ENCODE measurements around the gene POLK. TPM values are rescaled to one million over a fixed set of nuclear protein-coding genes. Genes with fewer than 3 reads are reported as not detected.
"Not testable (repeated sequence)": the region's sequence is repeated elsewhere in the genome, so short reads cannot be mapped to it uniquely, and the experiment has no call there.

POLK gene
- total and polyA plus RNA-seq, 4 donors = 8.1 to 58.4 (median 27.2) TPM

- ATAC-seq (ENCODE audit: low FRiP score) (no peak), DNase-seq (no peak)
- 86 to 91% methylated on average over 2 of the region's 2 CpGs for WGBS, 2 donors
- peaks cover 4% of the 10 kb centered on the region for H3K9me3 ChIP-seq (ENCODE audit: control insufficient read depth, low read length)
- no peaks in the 10 kb centered on the region for H3K4me1 ChIP-seq (ENCODE audit: control insufficient read depth in 1 of 2, insufficient read depth in 2 of 2, low read length in 2 of 2)
- H3K27me3 ChIP-seq (ENCODE audit: control insufficient read depth in 1 of 2, insufficient read depth in 2 of 2, low read length in 1 of 2) = no peaks in the 10 kb centered on the region
- no peaks in the 10 kb centered on the region for H3K36me3 ChIP-seq (ENCODE audit: control insufficient read depth in 1 of 2, insufficient read depth in 2 of 2, low read length in 1 of 2)
- intact Hi-C loops (cut with DNase I) = no loop called here
- no peak overlapping the region for H3K27ac ChIP-seq (ENCODE audit: low read depth in 1 of 2, low read length in 2 of 2)
- H3K4me3 ChIP-seq (ENCODE audit: low read length in 2 of 2) = no peak overlapping the region
Observed at GRCh38 chr5:75473463-75473862, 38.2 kb upstream of the POLK start.

GRCh38 chr5:75475364-75475763, 36.3 kb upstream of the POLK start:
- Histone ChIP-seq H3K27ac (ENCODE audit: low read depth in 1 of 2, low read length in 2 of 2) (no peak overlapping the region), H3K27me3 (ENCODE audit: control insufficient read depth in 1 of 2, insufficient read depth in 2 of 2, low read length in 1 of 2) (no peaks in the 10 kb centered on the region), H3K9me3 (ENCODE audit: control insufficient read depth, low read length) (peaks cover 1% of the 10 kb centered on the region), H3K4me1 (ENCODE audit: control insufficient read depth in 1 of 2, insufficient read depth in 2 of 2, low read length in 2 of 2) (peaks cover 0 to 2% of the 10 kb centered on the region in 2 donors), H3K36me3 (ENCODE audit: control insufficient read depth in 1 of 2, insufficient read depth in 2 of 2, low read length in 1 of 2) (no peaks in the 10 kb centered on the region), H3K4me3 (ENCODE audit: low read length in 2 of 2) (no peak overlapping the region)
- intact Hi-C loops (cut with DNase I) = no loop called here
- no peak for DNase-seq
- ATAC-seq (ENCODE audit: low FRiP score) = no peak
- WGBS, 2 donors = 74 to 85% methylated on average over 4 of the region's 4 CpGs

- no peaks in the 10 kb centered on the region for H3K27me3 ChIP-seq (ENCODE audit: control insufficient read depth in 1 of 2, insufficient read depth in 2 of 2, low read length in 1 of 2)
- no peak overlapping the region for H3K4me3 ChIP-seq (ENCODE audit: low read length in 2 of 2)
- no peak for DNase-seq
- intact Hi-C loops (cut with DNase I) = no loop called here
- ATAC-seq (ENCODE audit: low FRiP score) = no peak
- no peaks in the 10 kb centered on the region for H3K9me3 ChIP-seq (ENCODE audit: control insufficient read depth, low read length)
- 91 to 95% methylated on average over 4 of the region's 4 CpGs for WGBS, 2 donors
- peaks cover 0 to 4% of the 10 kb centered on the region in 2 donors for H3K4me1 ChIP-seq (ENCODE audit: control insufficient read depth in 1 of 2, insufficient read depth in 2 of 2, low read length in 2 of 2)
- no peaks in the 10 kb centered on the region for H3K36me3 ChIP-seq (ENCODE audit: control insufficient read depth in 1 of 2, insufficient read depth in 2 of 2, low read length in 1 of 2)
- no peak overlapping the region for H3K27ac ChIP-seq (ENCODE audit: low read depth in 1 of 2, low read length in 2 of 2)
Observed at GRCh38 chr5:75481024-75481423, 30.7 kb upstream of the POLK start.

GRCh38 chr5:75482482-75482881, 29.2 kb upstream of the POLK start:
- H3K4me3 ChIP-seq (ENCODE audit: low read length in 2 of 2) = no peak overlapping the region
- intact Hi-C loops (cut with DNase I) = no loop called here
- H3K9me3 ChIP-seq (ENCODE audit: control insufficient read depth, low read length) = no peaks in the 10 kb centered on the region
- H3K4me1 ChIP-seq (ENCODE audit: control insufficient read depth in 1 of 2, insufficient read depth in 2 of 2, low read length in 2 of 2) = peaks cover 0 to 4% of the 10 kb centered on the region in 2 donors
- no peak for DNase-seq
- no peak overlapping the region for H3K27ac ChIP-seq (ENCODE audit: low read depth in 1 of 2, low read length in 2 of 2)
- no peak for ATAC-seq (ENCODE audit: low FRiP score)
- WGBS, 2 donors = 58 to 63% methylated on average over 3 of the region's 3 CpGs
- H3K36me3 ChIP-seq (ENCODE audit: control insufficient read depth in 1 of 2, insufficient read depth in 2 of 2, low read length in 1 of 2) = no peaks in the 10 kb centered on the region
- H3K27me3 ChIP-seq (ENCODE audit: control insufficient read depth in 1 of 2, insufficient read depth in 2 of 2, low read length in 1 of 2) = no peaks in the 10 kb centered on the region

GRCh38 chr5:75484605-75485004, 27.1 kb upstream of the POLK start:
- Histone ChIP-seq H3K4me3 (ENCODE audit: low read length in 2 of 2) (no peak overlapping the region), H3K36me3 (ENCODE audit: control insufficient read depth in 1 of 2, insufficient read depth in 2 of 2, low read length in 1 of 2) (no peaks in the 10 kb centered on the region), H3K27me3 (ENCODE audit: control insufficient read depth in 1 of 2, insufficient read depth in 2 of 2, low read length in 1 of 2) (no peaks in the 10 kb centered on the region), H3K9me3 (ENCODE audit: control insufficient read depth, low read length) (no peaks in the 10 kb centered on the region), H3K27ac (ENCODE audit: low read depth in 1 of 2, low read length in 2 of 2) (no peak overlapping the region), H3K4me1 (ENCODE audit: control insufficient read depth in 1 of 2, insufficient read depth in 2 of 2, low read length in 2 of 2) (peaks cover 0 to 3% of the 10 kb centered on the region in 2 donors)
- ATAC-seq (ENCODE audit: low FRiP score) (no peak), DNase-seq (no peak)
- WGBS, 2 donors = 8% methylated on average over 1 of the region's 1 CpG
- intact Hi-C loops (cut with DNase I) = no loop called here

DNA sequence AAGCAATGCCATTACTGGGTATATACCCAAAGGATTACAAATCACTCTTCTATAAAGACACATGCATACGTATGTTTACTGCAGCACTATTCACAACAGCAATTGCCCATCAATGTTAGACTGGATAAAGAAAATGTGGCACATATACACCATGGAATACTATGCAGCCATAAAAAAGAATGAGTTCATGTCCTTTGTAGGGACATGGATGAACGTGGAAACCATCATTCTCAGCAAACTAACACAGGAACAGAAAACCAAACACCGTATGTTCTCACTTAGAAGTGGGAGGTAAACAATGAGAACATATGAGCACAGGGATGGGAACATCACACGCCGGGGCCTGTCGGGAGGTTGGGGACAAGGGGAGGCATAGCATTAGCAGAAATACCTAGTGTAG, 21.8 kb upstream of the POLK start:
- intact Hi-C loops (cut with DNase I); H3K9me3 ChIP-seq (ENCODE audit: control insufficient read depth, low read length); H3K4me1 ChIP-seq (ENCODE audit: control insufficient read depth in 1 of 2, insufficient read depth in 2 of 2, low read length in 2 of 2); H3K36me3 ChIP-seq (ENCODE audit: control insufficient read depth in 1 of 2, insufficient read depth in 2 of 2, low read length in 1 of 2); H3K27me3 ChIP-seq (ENCODE audit: control insufficient read depth in 1 of 2, insufficient read depth in 2 of 2, low read length in 1 of 2); DNase-seq; H3K4me3 ChIP-seq (ENCODE audit: low read length in 2 of 2); H3K27ac ChIP-seq (ENCODE audit: low read depth in 1 of 2, low read length in 2 of 2); ATAC-seq (ENCODE audit: low FRiP score): not testable (repeated sequence)
- WGBS, 2 donors = 97 to 99% methylated on average over 6 of the region's 6 CpGs

DNA sequence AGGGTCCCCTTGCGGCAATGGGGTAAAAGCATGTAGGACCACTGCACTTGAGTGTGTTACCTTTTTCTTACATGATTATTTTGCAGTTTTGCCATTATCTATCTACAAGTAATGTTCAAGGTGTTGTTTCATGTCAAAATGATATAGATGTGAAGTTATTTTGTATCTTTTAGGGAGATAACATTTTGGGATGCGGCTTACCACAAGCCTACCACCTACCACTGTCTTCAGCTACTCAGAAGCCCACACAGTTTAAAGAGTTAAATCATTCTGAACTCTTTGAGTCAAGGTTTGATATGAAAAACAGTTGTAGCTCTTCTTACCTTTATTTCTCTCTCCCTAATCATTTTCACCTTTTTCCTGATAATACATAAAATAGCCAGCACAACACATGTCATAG, 20.1 kb upstream of the POLK start:
- WGBS, 2 donors = 96 to 100% methylated on average over 2 of the region's 2 CpGs
- ATAC-seq (ENCODE audit: low FRiP score) = no peak
- H3K27me3 ChIP-seq (ENCODE audit: control insufficient read depth in 1 of 2, insufficient read depth in 2 of 2, low read length in 1 of 2) = no peaks in the 10 kb centered on the region
- no peak for DNase-seq
- no peaks in the 10 kb centered on the region for H3K4me1 ChIP-seq (ENCODE audit: control insufficient read depth in 1 of 2, insufficient read depth in 2 of 2, low read length in 2 of 2)
- no peak overlapping the region for H3K27ac ChIP-seq (ENCODE audit: low read depth in 1 of 2, low read length in 2 of 2)
- H3K9me3 ChIP-seq (ENCODE audit: control insufficient read depth, low read length) = no peaks in the 10 kb centered on the region
- H3K4me3 ChIP-seq (ENCODE audit: low read length in 2 of 2) = no peak overlapping the region
- intact Hi-C loops (cut with DNase I) = no loop called here
- H3K36me3 ChIP-seq (ENCODE audit: control insufficient read depth in 1 of 2, insufficient read depth in 2 of 2, low read length in 1 of 2) = no peaks in the 10 kb centered on the region

DNA sequence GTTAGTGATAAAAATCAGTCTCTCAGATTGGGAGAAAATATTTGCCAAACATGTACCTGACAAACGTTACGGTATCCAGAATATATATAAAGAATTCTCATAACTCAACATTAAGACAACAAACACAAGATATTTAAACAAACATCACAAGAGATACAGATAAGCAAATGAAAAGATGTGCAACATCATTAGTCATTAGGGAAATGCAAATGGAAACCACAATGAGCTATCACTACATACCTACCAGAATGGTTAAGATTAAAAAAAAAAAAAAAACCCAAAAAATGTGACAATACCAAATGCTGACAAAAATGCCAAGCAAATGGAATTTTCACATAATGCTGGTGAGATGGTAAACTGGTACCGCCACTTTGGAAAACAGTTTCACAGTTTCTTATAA, 15.7 kb upstream of the POLK start:
- H3K4me3 ChIP-seq (ENCODE audit: low read length in 2 of 2) = no peak overlapping the region
- WGBS, 2 donors = 91 to 95% methylated on average over 3 of the region's 3 CpGs

GRCh38 chr5:75498208-75498777, 13.4 kb upstream of the POLK start:
- Histone ChIP-seq H3K9me3 (ENCODE audit: control insufficient read depth, low read length) (no peaks in the 10 kb centered on the region), H3K4me3 (ENCODE audit: low read length in 2 of 2) (no peak overlapping the region), H3K27me3 (ENCODE audit: control insufficient read depth in 1 of 2, insufficient read depth in 2 of 2, low read length in 1 of 2) (no peaks in the 10 kb centered on the region), H3K36me3 (ENCODE audit: control insufficient read depth in 1 of 2, insufficient read depth in 2 of 2, low read length in 1 of 2) (no peaks in the 10 kb centered on the region), H3K27ac (ENCODE audit: low read depth in 1 of 2, low read length in 2 of 2) (no peak overlapping the region), H3K4me1 (ENCODE audit: control insufficient read depth in 1 of 2, insufficient read depth in 2 of 2, low read length in 2 of 2) (no peaks in the 10 kb centered on the region)
- DNase-seq (no peak), ATAC-seq (ENCODE audit: low FRiP score) (no peak)
- intact Hi-C loops (cut with DNase I) = no loop called here
- 98 to 100% methylated on average over 7 of the region's 7 CpGs for WGBS, 2 donors

More for the DNA sequence above, 15.7 kb upstream of the POLK start:
- no peak for DNase-seq
- Histone ChIP-seq H3K9me3 (ENCODE audit: control insufficient read depth, low read length) (no peaks in the 10 kb centered on the region), H3K36me3 (ENCODE audit: control insufficient read depth in 1 of 2, insufficient read depth in 2 of 2, low read length in 1 of 2) (no peaks in the 10 kb centered on the region), H3K27ac (ENCODE audit: low read depth in 1 of 2, low read length in 2 of 2) (no peak overlapping the region), H3K27me3 (ENCODE audit: control insufficient read depth in 1 of 2, insufficient read depth in 2 of 2, low read length in 1 of 2) (no peaks in the 10 kb centered on the region), H3K4me1 (ENCODE audit: control insufficient read depth in 1 of 2, insufficient read depth in 2 of 2, low read length in 2 of 2) (no peaks in the 10 kb centered on the region)
- no peak for ATAC-seq (ENCODE audit: low FRiP score)
- intact Hi-C loops (cut with DNase I) = no loop called here
